LNCaP clone FGC (cell line): ENCODE results near the gene RPL29.

Experiments
- DNase-seq: peaks from one replicate; pipeline ENCODE4 v3.0.0-alpha.2; 2011; ENCODE audit warnings: low read depth
- H3K4me3 ChIP-seq: 2 replicates; pipeline ENCODE4 v1.5.1; 2011; ENCODE audit warnings: mild to moderate bottlenecking, low read depth, low read length, control low read depth
- TF ChIP-seq, protein P1 (sequence below): IDR thresholded peaks from 2 replicates; pipeline ENCODE4 v1.5.1; 2012; ENCODE audit warnings: mild to moderate bottlenecking; ENCODE audit not compliant: control insufficient read depth, insufficient read depth; ENCODE audit errors: extremely low read depth

RPL29 gene

DNA sequence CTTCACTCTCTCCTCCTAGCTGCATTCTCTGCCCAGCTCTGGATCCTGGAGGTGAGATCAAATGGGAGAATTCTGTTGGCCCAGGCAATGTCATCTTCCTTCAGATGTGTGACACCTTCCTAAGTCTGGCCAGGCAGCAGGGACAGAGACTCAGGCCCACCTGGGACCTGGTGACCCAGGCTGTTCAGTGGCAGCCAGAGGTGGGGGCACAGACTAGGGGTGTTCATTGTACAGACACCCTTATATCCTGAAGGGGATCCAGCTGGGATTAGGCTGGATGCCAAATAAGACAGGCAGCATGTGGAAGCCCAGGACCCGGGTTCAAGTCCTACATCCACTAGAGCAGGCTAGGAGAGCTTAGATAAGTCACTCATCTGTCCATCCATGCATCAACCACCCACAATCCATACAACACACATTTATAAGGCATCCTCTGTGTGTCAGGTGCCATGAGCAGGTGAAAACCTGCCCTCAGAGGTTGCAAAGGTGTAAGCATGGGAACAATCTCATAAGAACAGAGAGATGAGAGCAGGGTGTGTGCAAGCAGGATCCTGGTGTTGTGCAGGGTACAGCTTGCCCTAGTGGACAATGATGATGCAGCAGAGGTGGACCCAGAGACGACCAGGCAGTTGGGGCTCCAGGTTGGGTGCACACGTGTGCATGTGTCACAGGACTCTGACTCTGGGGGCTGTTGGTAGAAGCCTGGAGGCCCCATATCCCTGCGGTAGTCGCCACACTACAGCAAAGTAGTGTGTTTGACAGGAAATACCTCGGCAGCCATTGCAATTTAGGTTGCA lies 18.3 kb upstream of the RPL29 start:
- TF ChIP-seq, protein P1, sequence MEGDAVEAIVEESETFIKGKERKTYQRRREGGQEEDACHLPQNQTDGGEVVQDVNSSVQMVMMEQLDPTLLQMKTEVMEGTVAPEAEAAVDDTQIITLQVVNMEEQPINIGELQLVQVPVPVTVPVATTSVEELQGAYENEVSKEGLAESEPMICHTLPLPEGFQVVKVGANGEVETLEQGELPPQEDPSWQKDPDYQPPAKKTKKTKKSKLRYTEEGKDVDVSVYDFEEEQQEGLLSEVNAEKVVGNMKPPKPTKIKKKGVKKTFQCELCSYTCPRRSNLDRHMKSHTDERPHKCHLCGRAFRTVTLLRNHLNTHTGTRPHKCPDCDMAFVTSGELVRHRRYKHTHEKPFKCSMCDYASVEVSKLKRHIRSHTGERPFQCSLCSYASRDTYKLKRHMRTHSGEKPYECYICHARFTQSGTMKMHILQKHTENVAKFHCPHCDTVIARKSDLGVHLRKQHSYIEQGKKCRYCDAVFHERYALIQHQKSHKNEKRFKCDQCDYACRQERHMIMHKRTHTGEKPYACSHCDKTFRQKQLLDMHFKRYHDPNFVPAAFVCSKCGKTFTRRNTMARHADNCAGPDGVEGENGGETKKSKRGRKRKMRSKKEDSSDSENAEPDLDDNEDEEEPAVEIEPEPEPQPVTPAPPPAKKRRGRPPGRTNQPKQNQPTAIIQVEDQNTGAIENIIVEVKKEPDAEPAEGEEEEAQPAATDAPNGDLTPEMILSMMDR, result no peak
- H3K4me3 ChIP-seq, result no peak overlapping the region
- no peak for DNase-seq

- DNase-seq, result no peak
- TF ChIP-seq, protein P1, result no peak
Measured at GRCh38 chr3:52012699-52013098, 17.0 kb upstream of the RPL29 start.

GRCh38 chr3:52010431-52010830 lies 14.7 kb upstream of the RPL29 start:
- no peak for DNase-seq
- TF ChIP-seq, protein P1, result no peak
- no peak overlapping the region for H3K4me3 ChIP-seq

More at GRCh38 chr3:52012699-52013098, 17.0 kb upstream of the RPL29 start:
- no peak overlapping the region for H3K4me3 ChIP-seq

DNA sequence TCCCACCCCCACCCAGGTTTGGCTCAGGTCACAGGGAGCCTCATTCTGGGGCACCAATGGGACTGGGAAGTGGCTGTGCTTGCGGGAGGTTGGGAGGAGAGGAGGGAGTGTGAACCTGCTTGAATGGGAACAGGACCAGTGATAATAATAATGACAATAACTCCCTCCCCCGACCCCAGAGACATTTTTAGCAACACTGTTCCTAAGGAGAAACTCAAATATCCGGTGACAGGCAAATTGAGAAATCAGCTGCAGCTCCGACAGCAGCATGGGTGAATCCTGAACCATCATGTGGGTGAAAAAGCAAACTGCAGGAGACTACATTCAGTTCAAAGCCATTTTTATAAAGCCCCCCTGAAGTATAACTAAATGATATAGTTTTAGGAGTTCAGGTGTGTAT lies 11.6 kb upstream of the RPL29 start:
- H3K4me3 ChIP-seq, result no peak overlapping the region
- DNase-seq, result no peak
- TF ChIP-seq, protein P1, result no peak

DNA sequence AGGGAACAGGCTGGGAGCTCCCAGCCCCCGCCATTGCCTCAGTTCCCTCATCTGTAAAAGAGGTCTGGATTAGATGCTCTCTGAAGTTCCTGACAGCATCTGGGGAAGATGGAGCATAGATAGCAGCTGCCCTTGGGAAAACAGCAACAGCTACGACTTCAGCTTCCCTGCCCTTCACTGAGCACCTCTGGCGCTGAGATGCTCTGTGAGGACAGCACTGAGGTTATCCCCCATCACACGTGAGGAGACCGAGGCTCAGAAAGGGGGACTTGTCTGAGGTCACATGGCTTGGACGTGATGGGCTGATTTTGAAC lies 11.1 kb upstream of the RPL29 start:
- H3K4me3 ChIP-seq, result no peak overlapping the region
- DNase-seq, result no peak
- TF ChIP-seq, protein P1, result no peak

DNA sequence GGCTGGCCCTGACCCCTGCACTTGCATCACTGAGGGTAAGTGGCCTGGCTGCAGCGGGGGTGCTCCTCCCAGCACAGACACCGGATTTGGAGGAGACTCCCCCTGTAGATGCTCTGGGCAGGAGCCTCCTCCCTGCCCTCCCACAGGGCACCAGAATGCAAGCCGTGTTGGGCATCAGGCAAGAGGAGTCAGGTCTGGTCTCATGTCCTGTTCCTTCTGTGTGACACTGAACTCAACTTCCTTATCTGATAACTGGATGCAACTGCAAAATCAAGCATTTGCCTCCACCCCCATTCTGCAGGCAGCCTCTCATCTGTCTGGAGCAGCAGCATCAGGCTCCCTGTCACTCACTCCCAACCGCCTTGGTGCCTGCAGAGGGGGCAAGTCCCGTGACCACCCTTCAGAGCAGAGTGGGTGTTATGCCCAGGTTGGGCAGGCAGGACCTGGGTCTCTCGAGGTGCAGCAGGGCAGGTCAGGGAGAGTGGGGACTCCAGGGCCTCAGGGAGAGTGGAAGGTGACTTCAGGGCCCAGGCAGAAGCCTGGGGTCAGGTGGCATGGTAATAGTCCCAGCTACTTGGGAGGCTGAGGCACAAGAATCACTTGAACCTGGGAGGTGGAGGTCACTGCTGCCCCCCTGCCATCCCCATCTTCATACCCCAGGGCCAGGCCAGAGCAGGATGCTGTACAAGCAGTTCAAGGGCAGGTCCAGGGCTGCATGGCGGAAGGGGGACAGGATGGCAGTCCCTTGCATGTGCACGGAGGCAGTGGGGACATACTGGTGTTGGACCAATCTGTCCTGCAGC lies 10.5 kb upstream of the RPL29 start:
- DNase-seq, result no peak
- H3K4me3 ChIP-seq, result no peak overlapping the region
- TF ChIP-seq, protein P1, result no peak

DNA sequence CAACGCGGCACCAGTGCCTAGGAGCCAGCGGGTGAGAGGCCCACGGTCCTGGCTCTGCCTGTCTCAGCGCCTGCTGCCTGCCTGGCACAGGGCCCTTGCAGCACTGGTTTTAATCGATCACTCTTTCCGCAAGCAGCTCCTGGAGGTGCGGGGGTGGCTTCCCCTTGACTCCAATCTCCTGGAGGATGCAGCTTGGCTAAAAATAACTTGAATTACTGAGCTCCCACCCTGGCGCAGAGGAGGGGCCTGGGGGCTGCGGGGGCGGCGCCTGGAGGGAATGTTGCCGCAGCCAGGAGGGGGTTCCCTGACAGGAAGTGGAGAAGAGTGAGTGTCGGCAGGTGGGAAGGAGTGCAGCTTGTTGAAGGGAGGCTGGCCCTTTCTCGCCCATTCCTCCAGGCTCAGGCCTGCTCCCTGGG lies 9.9 kb upstream of the RPL29 start:
- TF ChIP-seq, protein P1, result no peak
- no peak for DNase-seq
- H3K4me3 ChIP-seq, result no peak overlapping the region
